ENCODE results near the gene B4GALNT1.

B4GALNT1 gene

DNA sequence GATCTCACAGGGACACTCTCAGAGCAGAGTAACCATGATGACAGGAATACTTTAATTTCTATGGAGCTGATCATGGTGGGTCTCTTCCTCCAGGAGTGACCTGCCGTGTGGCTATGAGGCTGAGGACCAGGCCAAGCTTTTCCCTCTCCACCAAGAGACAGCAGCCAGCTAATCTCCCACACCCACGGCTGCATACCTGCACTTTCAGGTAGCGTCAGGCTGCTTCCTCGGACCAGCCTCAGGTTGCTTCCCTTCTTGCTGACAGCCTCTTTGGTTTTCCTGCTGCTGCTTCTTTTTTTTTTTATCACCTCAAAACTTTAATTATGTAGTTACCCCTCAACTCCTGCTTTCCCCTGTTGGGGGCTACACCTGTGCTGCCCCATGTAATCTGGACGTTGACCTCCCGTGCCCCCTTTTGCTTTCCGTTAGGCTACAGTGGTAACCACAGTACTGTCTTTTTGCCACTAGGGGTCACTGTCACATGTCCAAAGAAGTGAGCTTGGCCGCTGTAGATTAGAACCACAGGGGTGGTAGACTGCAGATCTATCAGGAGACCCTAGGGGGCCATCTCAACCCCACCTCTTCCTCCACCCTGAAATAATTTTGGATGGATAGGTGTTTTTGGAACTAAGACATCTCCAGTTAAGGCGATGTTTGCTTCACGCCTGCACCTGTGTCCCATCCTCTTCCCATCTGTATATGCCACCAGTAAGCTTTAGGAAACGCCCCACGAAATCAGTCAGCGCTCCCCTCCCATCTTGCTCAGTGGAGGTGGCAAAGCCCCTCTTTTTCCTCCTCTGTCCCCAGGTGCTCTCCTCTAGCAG lies 49.8 kb downstream of the B4GALNT1 start:
- peak; percentile 93 for DNase-seq

DNA sequence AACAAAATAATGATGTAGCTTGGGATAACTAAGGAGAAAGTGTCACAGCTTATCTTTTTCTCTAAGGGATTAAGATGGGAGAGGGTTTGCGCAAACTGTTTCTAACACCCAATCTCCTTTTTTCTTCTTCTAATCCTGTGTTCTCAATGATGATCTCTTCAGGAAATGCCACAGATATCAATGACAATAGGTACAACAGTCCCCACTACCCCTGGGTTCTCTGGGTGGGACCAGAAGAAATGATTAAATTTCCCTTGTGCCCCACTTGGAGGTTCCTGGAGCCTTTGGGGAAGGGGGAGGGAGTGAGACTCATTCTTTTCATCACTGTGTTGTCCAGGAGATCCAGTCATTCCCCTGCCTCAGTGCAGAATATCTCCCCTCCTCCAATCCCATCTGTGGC lies 50.6 kb downstream of the B4GALNT1 start:
- no peak for DNase-seq

DNA sequence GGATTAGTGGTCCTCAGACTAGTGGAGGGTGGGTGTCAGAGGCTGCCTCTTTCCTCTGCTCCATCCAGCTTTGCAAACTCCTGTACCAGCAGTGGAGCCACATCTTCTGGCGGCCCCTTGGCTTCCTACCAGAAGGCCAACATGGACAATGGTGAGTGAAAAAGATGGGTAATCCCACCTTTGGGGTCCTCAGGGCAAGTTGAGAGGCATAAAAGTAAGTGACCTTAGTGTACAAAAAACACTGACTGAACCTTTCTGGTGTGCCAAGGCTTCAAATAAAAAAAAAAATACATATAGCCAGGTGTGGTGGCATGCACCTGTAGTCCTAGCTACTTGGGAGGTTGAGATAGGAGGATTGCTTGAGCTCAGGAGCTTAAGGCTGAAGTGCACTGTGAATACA lies 51.2 kb downstream of the B4GALNT1 start:
- no peak for DNase-seq

DNA sequence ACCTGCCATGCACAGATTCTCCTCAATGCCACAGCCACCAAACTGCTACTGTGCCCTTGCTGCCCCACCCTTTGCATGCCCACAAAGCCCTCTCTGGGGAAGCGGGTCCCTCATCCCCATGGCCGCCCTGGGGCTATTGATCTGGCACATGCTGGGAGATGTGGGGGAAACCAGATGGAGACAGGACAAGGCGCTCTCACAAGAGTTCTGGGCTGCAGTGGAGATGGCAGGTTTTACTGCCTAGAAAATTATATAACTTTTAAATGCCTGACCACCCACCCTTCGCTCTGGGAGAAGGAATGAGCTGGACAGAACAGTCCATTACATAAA lies 52.6 kb downstream of the B4GALNT1 start:
- no peak for DNase-seq

DNA sequence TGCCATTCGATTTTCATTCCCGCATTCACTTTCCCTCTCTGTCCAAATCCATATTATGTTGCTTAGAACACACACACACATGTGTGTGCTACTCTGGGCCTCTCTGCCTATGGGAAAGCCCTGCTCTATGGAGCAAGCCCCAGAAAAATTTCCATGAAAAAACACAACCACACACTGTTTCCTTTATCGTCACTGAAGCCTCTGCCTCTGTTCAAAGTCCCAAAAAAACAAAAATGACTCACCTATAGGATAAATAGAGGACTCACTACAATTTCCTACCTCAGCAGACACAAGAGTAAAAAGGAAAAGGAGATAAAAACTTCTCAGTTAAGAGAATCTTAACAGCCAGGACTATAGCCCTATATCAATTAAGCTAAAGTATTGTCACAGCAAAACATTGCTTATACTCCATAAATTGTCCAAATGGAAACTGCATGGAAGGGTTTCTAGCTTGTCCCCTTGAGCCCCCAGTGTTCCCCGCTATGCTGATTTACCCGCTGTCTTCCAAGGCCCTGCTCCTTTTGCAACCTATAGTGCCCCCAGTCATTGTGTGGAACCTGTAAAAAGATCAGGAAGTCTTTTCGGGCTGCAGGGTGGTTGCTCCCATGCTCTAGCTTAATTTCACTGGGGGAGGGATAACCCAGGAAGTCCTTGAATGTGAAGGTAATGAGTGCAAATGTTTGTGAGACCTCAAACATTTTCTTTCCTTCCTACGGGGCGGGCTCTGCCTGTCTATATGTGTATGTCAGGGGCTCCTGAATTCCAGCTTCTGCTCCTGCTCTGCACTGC lies 53.1 kb downstream of the B4GALNT1 start:
- DNase-seq: no peak

DNA sequence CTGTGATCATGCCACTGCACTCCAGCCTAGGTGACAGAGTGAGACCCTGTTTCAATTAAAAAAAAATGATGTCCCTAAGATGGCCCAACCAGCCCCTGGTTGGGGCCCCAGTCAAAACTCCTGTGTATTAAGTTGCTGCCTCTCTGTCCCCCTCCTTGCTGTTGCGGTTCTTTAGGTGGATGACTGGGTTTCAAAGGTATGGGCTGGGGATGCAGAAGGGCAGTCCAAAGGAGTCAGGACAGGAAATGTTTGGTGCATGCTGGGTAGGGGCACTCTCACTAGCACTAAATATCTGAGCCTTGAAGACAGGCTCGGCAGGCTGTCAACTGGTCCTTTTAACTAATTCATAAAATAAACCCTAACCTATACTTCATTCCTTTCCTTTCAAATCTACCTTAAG lies 54.0 kb downstream of the B4GALNT1 start:
- no peak for DNase-seq

DNA sequence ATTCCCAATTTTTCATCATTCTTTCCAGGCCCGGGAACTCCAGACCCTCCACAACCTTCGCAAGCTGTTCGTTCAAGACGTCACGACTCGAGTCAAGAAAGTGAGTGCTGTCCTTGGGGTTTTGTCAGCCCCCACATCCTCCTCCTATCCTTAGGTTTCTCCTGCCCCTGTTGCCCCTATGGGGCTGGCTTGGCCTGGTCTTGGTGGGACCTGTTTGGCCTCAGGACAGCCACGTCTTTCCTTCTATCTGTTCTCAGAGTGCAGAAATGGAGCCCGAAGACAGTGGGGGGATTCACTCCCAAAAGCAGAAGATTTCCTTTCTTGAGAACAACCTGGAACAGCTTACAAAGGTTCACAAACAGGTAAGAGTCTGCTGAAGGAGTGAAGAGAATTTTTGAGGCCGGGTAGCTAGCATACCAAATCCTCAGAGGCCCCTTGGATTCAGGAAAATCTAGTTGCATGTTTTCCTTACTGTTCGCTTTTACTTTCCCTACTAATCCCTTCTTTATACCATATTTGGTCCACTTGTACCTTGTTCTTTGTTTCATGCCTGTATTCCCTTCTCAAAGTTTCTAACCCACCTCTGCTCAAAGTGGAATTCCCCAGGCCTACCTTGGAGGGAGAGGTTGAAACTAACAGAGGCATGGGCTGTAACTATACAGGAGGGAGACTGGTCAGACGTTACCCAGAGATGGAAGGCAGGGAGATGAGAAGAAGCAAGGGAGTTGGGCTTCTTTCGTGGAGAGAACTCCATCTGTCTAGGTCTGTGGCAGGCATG lies 54.8 kb downstream of the B4GALNT1 start:
- DNase-seq: no peak

DNA sequence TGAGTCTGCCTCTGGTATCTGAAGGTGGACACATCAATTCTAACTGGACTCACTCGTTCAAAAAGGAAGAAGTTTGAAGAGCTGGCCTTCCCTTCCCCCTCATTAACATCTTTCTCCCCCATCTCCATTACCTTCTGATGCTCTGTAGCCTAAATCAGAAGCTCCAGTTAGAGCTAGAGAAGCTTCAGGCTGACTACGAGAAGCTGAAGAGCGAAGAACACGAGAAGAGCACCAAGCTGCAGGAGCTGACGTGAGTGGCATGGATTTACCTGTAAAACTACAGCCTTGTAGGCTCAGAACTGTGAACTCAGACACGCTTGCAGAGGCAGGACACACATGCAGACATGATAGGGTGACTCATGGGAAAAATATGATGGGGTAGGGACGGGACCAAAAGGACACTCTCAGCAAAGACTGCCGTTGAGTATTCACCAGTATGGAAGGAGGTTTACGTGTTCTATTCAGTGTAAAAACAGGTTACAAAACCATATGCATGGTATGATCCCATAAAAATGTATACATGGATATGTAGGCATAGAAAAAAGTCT lies 56.3 kb downstream of the B4GALNT1 start:
- no peak for DNase-seq
